Amniotic epithelial cell (primary cell): Measurements from ENCODE around the gene HMOX1.
"Not testable (repeated sequence)": the region's sequence is repeated elsewhere in the genome, so short reads cannot be mapped to it uniquely, and the experiment has no call there.

Source experiments
- DNase-seq: peaks from one replicate; pipeline ENCODE4 v3.0.0-alpha.2; 2010; ENCODE audit warnings: low read depth

Gene HMOX1

GRCh38 chr22:35380013-35380412, 883 bp upstream of the HMOX1 start:
- DNase-seq: peak; percentile 40

- DNase-seq: no peak
Observed at GRCh38 chr22:35381424-35382009, 621 bp downstream of the HMOX1 start.

DNA sequence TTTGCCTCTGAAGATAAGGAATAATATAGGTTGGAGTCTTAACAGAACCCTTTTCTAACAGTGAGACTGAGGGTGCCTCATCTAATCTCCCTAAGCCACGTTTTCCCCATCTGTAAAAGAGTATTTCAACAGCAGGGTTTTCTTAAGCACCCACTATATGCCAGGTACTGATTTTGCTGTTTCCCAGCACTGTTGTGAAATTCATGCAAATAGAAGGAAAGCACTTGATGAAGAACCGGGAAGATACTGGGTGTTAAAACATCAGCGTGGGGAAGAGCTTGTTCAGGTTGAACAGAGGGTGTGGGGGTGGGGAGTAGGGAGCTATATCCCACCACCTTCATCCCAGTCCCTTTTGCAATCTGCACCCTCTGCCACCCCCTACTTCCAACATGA, 2.8 kb downstream of the HMOX1 start:
- peak; percentile 81 for DNase-seq

GRCh38 chr22:35384527-35384926, 3.6 kb downstream of the HMOX1 start:
- no peak for DNase-seq

GRCh38 chr22:35384975-35385588, 4.2 kb downstream of the HMOX1 start:
- DNase-seq: no peak

DNA sequence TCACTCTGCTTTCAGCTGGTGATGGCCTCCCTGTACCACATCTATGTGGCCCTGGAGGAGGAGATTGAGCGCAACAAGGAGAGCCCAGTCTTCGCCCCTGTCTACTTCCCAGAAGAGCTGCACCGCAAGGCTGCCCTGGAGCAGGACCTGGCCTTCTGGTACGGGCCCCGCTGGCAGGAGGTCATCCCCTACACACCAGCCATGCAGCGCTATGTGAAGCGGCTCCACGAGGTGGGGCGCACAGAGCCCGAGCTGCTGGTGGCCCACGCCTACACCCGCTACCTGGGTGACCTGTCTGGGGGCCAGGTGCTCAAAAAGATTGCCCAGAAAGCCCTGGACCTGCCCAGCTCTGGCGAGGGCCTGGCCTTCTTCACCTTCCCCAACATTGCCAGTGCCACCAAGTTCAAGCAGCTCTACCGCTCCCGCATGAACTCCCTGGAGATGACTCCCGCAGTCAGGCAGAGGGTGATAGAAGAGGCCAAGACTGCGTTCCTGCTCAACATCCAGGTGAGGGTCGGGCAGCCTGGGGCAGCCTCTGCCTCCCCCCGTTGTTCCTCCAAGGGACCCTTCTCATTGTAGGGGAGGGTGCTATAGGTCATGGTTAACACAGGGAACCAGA, 5.9 kb downstream of the HMOX1 start:
- DNase-seq: no peak

DNA sequence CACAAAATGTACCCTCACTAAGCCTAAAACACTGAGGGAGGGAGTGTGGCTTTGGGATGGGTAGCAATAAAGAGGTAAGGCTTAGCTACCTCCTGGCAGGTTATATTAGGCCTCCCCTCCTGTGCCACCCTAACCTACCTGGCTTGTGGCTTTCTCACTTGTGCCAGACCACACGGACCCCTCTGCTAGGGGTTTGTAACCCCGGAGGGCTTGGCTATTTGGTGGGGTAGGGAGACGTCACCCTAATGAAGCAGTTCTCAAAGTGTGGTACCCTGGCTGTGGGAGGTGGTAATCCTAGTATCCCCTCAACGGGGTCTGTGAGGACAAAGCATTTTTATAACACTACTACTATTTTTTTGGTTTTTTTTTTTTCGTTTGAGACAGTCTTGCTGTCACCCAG, 10.0 kb downstream of the HMOX1 start:
- DNase-seq: no peak

GRCh38 chr22:35392357-35392756, 11.5 kb downstream of the HMOX1 start:
- no peak for DNase-seq

DNA sequence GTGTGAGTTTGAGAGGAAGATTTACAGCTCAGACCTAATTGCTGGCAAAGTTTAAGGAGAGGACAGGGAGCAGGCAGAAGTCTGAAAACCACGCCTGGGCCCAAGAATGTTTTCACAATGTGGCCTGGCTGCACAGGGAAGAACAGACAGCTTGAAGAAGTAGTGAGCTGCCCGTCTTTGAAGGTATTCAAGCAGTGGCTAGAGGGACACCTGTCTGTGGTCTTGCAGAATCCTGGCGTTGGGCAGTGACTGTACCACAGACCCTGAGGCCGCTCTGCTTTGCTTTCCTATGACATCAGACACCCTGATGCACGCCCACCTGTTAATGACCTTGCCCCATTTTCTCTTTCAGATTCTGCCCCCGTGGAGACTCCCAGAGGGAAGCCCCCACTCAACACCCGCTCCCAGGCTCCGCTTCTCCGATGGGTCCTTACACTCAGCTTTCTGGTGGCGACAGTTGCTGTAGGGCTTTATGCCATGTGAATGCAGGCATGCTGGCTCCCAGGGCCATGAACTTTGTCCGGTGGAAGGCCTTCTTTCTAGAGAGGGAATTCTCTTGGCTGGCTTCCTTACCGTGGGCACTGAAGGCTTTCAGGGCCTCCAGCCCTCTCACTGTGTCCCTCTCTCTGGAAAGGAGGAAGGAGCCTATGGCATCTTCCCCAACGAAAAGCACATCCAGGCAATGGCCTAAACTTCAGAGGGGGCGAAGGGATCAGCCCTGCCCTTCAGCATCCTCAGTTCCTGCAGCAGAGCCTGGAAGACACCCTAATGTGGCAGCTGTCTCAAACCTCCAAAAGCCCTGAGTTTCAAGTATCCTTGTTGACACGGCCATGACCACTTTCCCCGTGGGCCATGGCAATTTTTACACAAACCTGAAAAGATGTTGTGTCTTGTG, 12.5 kb downstream of the HMOX1 start:
- no peak for DNase-seq

DNA sequence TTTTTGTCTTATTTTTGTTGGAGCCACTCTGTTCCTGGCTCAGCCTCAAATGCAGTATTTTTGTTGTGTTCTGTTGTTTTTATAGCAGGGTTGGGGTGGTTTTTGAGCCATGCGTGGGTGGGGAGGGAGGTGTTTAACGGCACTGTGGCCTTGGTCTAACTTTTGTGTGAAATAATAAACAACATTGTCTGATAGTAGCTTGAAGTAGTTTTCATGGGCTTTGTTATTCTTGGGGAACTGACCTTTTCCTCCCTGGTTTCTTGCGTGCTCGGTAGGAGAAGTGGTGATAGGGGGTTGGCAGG, 13.1 kb downstream of the HMOX1 start:
- DNase-seq: no peak

GRCh38 chr22:35394810-35395563, 14.1 kb downstream of the HMOX1 start:
- no peak for DNase-seq

- not testable (repeated sequence) for DNase-seq
Observed at GRCh38 chr22:35396622-35397021, 15.7 kb downstream of the HMOX1 start.

GRCh38 chr22:35397095-35397904, 16.4 kb downstream of the HMOX1 start:
- peak; percentile 39 for DNase-seq

GRCh38 chr22:35398591-35398973, 17.7 kb downstream of the HMOX1 start:
- no peak for DNase-seq

DNA sequence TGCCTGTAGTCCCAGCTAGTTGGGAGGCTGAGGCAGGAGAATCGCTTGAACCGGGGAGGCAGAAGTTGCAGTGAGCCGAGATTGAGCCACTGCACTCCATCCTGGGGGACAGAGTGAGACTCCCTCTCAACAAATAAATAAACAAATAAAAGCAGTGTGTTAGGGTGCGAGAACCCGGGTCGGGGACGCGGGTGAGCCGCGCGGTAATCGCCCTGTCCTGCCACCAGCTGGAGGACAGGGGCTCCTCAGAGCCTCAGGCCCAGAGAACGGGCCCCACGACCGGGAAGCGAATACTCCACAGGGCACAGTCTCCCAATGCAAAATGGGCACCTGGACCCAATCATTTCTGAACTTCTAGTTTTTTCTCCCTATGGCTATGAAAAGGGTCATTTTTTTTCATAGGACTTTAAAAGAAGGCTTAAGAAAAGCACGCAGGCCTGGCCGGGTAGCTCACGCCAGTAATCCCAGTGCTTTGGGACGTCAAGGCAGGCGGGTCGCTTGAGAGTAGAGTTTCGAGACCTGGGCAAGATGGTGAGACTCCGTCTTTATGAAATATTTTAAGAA, 18.3 kb downstream of the HMOX1 start:
- DNase-seq: no peak

DNA sequence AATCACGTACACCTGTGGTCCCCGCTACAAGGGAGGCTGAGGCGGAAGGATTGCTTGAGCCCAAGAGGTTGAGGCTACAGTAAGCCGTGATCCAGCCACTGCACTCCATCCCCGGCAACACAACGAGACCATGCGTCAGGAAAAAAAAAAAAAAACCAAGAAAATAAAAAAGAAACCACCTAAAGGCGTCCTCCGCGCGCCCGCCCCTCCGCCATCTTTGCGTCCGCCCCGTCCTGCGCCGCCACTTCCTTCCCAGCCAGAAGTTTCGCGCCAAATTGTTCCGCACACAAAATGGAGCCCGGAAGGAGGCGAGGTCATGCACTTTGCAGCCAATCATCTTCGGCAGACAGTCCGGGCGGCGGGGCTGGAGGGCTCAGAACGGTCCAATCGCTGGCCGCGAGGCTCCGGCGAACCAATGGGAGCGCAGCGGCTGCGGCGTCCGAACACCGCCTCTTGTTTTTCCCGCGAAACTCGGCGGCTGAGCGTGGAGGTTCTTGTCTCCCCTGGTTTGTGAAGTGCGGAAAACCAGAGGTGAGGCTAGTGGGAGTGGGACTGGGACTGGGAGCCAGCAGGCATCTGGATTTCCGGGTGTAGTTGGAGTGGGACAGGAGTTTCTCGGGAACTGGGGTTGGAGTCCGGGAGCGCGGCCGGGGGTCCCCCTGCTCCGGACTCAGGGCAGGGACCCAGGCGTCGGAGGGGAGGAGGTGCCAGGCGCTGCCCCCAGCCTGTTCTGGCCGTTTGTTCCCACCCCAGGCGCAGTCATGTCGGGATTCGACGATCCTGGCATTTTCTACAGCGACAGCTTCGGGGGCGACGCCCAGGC, 19.0 kb downstream of the HMOX1 start, which contains the start of gene MCM5:
Gene MCM5 (plus strand): TSS at position 463 of the 823 bp plus-strand sequence. CDS start 299 bp downstream, at position 762.
- peak; percentile 96 for DNase-seq

DNA sequence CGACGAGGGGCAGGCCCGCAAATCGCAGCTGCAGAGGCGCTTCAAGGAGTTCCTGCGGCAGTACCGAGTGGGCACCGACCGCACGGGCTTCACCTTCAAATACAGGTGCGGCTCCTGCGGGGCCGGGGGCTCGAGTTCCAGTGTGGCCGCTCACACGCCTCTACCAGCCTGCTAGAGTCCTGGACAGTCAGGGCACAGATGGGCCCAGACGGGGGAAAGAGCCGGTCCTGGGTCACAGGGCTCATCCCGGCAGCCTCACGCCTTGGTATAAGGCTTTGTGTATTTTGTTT, 19.6 kb downstream of the HMOX1 start:
- no peak for DNase-seq

GRCh38 chr22:35401863-35402262, 21.0 kb downstream of the HMOX1 start:
- DNase-seq: no peak

- no peak for DNase-seq
Observed at GRCh38 chr22:35403356-35403755, 22.5 kb downstream of the HMOX1 start.

DNA sequence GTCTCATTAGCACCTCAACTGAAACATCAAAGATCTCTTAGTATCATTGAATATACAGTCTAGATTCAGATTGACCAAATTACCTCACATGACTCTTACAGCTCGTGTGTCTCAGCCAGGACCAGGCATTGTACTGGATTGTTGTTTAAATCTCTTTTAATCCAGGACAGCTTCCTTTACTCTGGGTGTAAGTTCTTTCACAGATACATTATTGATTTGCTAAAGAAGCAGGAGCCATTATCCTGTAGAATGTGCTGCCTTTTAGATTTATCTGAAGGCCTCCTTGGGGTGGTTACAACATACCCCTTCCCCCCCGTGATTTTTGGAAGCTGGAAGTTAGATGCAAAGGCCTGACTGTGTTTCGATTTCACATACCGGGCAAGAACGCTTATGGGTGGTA, 23.3 kb downstream of the HMOX1 start:
- no peak for DNase-seq
